ENCODE results near the gene SV2A.
"Not testable (repeated sequence)": the region's sequence is repeated elsewhere in the genome, so short reads cannot be mapped to it uniquely, and the experiment has no call there.

SV2A gene

DNA sequence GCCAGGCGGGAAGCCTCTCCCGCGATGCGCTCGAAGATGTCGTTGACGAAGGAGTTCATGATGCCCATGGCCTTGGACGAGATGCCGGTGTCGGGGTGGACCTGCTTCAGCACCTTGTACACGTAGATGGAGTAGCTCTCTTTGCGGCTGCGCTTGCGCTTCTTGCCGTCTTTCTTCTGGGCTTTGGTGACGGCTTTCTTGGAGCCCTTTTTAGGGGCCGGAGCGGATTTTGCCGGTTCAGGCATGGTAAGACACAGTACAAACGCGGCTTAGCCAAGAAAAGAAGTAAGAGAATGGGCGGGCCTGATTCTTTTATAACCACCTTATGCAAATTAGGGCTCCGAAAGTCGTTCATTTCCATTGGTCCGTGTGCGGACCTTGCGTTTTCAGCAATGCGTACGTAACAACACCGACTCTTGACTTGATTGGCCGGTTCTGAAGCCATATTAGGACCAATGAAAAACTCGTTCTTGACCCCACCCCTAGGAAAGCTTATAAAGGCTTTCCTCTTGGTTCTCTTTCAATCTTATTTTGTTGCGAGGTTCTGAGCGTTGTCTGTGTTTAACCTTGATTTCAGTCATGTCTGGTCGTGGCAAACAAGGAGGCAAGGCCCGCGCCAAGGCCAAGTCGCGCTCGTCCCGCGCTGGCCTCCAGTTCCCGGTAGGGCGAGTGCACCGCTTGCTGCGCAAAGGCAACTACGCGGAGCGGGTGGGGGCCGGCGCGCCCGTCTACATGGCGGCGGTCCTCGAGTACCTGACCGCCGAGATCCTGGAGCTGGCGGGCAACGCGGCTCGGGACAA lies 31.0 kb downstream of the SV2A start:
- DNase-seq (ENCODE audit: low read depth), result peak; percentile 82

DNA sequence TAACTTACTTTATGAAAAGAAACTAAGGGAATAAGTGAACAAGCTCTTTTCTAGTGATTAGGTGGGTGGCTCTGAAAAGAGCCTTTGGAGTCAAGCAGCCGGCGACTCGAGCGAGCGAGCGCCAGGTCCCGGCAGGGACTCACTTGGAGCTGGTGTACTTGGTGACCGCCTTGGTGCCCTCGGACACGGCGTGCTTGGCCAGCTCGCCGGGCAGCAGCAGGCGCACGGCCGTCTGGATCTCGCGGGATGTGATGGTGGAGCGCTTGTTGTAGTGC lies 31.6 kb downstream of the SV2A start:
- DNase-seq (ENCODE audit: low read depth), result not testable (repeated sequence)

DNA sequence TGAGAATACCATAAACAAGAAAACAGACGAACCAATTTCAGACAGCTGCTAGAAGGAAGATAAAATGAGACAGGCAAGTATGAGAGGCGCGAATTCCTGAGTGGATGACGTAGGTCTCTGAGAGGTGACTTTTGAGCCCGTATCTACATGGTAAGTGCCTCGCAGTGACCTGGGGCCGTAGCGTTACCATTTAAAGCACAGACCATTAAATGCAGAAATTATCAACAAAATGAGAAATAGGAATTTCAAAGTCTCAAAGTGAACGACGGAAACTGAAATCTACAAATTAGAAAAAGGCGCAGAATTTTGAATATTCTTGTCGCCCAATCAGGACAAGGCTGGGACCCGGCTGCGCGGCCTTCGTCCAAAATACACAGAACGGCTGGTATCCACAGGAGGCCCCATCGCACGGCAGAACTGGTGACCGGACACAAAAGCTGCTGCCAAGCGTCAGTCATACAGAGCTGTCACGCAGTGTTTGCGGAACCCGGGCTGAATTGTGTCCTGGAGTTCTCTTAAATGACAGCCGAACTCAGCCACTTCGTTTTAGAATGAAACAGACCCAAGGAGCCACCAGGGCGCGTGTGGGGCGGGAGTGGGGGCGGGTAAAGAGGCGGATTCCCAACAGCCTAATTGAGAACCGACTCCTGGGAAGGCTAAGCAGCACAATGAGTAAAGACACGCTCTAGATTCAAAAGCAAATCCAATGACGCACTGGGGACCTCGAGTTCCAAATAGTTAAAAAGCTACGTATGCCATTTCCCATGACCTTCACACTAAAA lies 32.1 kb downstream of the SV2A start:
- DNase-seq (ENCODE audit: low read depth), result peak; percentile 60

DNA sequence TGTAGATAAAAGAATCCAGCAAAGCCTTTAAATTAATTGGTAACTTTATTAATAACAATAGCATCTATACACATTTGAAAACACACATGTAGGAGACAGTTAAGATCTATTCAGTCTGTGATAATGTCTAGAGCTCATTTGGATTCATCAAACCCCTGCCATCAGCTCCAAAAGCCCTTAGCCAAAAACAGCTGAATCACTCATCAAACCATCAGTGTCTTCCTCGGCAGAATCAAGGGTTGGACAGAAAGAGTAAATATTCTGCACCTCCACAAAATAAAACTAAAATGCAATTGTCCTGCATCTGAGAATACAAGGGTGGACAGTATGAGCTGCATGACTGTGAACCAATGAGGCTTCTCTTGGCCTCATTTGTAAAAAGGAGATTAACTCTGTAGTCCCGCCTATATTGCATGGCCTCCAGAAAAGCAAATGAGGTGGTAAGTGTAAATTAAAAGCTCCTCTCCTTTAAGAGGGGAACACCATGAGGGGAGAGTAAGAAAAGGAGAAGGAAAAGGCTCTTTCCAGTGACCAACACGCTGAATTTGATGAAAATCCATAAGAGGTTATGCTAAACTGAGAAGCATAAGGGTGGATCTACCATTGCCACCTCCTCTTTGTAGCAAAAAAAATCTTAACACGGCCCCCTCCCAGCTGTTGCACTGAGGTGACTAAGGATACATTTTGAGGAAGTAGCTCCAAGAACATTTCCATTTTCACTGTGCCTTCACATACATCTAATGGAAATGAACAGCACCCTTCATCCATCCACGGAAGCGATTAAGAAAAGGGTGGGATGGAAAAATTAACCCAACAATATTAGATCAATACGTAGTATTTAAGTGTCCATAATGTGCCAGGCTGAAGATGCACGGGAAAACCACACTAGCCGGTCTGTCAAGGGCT lies 33.0 kb downstream of the SV2A start:
- DNase-seq (ENCODE audit: low read depth), result no peak

DNA sequence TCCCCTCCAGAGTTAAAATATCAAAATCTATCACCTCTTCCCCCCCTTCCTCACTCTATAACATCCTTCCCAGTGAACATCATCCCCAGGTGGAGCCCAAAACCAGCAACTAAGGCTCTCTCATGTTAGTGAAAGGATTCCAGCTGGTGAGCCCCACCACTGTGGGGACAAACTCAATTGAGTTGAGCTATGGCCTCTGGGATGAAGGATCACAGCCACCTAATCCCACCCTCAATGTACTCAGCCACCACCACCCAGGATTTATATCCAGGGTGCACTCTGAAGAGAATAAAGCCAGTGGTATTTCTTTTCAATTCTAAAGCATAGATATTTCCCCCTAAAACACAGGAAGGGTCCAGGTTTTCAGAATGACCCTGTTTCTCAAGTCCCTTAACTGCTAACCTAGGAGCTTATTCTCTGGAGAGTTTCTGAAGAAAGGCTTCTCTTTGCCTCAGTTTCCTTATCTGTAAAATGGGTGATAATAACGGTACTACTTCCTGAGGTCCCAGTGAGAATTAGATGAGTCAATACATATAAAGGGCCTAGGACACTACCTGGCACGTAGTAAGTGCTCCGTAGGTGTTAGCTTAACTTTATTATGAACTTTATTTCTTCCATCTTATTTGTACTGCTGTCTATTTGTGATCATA lies 33.9 kb downstream of the SV2A start:
- DNase-seq (ENCODE audit: low read depth), result no peak

DNA sequence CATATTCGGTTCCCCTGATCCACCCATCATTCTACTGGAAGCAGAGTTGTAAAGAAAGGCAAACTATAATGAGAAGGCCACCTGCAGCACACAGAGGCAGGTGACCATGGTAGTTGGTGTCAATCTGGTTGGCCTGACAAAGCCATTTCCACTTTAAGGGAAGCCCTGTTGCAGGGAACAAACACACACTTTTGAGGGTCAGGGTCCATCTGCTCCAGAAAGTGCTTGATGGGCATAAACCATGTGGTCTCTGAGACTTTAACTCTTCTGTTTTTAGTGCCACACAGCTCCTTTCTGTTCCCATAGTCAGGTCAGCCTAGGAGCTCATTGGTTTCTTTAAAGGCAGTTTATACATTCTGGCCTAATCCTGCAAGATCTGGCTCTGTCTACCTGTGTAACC lies 35.8 kb downstream of the SV2A start:
- DNase-seq (ENCODE audit: low read depth), result no peak

DNA sequence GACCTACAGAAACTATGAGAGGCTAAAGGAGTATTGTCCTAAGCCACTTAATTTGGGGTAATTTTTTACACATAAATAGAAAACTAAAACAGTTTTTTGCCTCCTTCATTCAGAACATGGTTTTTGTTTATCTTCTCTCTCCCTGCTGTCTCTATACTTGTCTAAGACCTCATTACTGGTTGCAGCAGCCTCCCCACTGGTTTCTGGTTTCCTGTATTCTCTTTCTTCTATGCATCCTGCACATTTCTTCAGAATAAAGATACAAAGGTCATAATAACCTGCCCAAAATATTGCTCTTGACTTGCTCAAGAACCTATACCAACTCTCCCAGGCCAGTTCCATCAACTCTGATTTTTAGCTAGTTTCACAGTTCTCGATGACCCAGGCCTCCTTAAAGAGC lies 38.1 kb downstream of the SV2A start:
- DNase-seq (ENCODE audit: low read depth), result no peak

DNA sequence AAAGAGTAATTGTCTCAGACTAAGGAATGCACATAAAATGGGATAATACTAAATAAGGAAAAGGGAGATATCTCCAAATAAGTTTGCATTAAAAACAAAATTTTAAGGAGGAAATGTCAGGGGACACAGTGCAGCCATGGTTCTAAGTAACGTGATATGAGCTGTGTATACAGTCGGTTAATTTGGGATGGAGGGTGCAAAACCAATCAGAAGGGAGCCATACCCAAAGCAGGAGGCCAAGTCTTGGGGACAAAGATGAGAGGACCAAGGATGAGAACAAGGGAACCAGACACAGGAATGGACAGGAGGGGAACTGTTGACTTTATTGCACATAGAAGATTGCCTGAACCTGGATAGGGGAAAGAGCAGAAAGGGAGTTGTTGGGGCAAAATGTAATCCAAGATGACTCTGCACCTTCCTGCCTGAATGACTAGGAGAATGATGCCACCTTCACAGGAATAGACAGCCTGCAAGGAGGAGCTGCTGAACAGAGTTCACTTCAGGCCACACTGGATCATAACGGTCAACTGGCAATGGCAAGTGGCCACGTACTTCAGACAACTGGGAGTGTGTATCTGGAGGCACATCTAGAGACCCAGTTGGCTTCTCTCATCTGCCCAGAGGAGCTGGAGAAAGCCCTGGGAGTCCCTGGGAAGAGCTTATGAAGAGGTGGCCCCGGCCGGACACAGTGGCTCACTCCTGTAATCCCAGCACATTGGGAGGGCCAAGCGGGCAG lies 40.3 kb downstream of the SV2A start:
- no peak for DNase-seq (ENCODE audit: low read depth)

DNA sequence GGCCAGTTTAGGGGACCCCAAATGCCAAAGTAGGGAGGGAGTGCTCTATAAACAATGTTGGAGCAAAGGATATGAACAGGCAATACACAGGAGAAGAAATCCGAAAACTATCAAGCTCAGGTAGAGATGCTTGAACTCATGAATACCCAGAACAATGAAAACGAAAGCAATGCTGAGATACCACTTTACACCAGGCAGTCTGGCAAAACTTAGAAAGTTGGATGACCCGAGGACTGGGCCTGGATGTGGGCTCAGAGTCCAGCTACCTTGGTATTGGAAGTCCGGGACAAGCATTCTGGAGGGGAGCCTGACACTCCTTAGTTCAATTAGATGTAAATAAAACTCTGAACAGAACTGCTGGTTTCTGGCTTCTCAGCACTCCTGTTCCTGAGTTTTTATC lies 44.6 kb downstream of the SV2A start:
- DNase-seq (ENCODE audit: low read depth), result not testable (repeated sequence)

DNA sequence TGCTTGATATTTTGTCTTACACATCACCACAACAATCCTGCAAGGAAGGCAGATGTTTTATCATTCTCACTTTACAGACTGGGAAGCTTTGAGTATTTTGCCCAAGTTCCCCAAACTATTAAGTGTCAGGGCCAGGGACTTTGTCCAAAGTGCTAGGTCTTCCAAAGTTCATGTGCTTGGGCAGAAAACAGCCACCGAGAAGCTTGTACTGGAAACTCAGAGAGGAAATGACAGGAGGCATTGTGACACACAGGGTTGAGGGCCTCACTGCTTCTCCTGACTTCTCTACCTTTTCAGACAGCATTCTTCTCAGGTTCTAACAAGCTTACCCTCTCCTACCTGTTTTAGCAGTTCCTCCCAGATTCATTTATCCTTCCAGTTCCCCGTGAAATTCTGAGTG lies 50.8 kb downstream of the SV2A start:
- not testable (repeated sequence) for DNase-seq (ENCODE audit: low read depth)

DNA sequence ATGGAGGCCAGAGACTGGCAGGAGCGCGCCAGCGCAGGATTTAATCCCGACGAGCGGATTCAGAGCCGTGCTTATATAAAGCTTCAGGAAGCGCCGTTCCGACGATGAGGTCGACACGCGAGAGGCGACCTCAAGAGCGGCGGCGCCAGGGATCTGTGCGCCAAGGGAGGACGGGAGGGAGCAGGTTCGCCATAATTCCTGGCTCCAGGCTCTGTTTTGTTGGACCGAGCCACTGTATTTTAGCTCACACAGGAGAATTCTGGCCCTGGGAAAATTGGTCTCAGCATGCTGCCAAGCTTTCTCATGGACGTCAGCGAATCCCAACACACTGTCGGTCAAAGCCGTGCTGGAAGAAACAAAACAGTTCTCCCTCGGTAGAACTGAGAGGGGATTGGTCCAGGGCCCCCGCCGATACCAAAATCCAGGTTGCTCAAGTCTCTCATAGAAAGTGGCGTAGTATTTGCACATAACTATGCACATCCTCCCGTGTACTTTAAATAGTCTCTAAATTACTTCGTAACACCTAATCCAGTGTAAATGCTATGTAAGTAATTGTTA lies 56.1 kb downstream of the SV2A start:
- DNase-seq (ENCODE audit: low read depth), result not testable (repeated sequence)

DNA sequence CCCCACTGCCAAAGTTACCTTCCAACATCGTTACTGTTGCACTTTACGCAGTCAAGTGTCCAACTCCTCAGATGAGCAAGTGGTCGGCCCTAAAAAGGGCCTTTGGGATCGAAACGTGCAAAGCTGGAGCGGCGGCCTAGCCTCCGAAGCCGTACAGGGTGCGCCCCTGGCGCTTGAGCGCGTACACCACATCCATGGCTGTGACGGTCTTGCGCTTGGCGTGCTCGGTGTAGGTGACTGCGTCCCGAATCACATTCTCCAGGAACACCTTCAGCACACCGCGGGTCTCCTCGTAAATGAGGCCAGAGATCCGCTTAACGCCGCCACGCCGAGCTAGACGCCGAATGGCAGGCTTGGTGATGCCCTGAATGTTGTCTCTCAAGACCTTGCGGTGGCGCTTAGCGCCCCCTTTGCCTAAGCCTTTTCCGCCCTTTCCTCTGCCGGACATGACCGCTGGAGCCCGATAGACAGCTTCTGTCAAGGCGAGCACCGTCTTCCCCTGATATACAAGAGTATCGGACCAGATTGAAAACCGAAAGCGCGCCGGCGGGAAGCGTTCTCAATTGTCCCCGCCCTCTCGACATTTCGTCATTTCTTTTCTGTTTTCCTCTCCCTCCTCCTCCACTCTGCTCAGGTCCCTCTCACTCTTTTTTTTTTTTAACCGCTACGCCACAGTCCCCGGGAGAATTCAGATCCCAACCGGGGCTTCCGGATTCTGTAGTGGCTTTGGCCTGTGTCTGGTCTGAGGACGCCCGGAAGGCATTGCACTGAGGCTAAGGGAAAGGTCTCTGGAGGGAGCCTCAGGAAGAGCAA lies 56.8 kb downstream of the SV2A start:
- DNase-seq (ENCODE audit: low read depth), result not testable (repeated sequence)

DNA sequence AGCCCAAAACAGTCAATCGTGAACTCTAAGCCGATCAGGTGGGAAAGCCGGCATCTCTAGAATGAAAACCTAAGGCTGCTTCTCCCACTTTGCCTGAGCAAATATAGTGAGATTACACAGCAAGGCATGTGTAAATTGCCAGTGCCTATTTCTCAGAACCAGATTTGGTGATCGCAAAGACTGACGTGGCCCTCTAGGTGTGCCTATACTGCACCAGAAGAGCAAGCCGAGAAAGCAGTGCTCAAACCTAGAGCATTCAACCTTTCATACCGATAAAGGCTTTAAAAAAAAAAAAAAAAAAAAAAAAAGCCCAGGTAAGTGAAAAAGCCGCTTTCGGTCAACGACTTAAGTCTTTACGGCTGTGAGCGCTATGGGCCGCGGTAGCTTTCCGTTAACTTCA lies 57.4 kb downstream of the SV2A start:
- not testable (repeated sequence) for DNase-seq (ENCODE audit: low read depth)

Measured in T follicular helper cell (primary cell).